NOMO-1 treated with DMSO at 0.1 percent for 48 hours (cell line): ENCODE data around the gene FILIP1L.

Source experiments
- DNase-seq: peaks from one replicate; lab custom pipeline; 2025; ENCODE audit not compliant: unreplicated experiment; lab: John Stamatoyannopoulos, UW

The FILIP1L gene

DNA sequence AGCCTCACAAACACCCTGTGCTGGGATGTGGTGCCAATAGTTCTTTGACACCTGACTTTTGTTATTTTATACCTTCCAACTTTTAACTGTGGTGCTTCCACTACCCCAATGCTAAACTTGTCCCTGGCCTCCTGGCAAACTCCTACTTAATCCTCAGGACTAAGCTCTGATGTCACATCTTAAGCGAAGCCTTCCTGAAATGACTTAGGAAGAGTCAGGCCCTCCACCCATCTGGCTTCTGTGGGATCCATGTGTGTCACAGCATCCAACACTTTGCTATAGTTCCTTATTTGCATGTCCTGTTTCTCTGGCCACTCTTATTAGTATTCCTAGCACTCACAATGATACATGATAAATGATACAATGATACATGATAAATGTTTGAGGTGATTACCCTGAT is 133.2 kb downstream of the FILIP1L start:
- no peak for DNase-seq

DNA sequence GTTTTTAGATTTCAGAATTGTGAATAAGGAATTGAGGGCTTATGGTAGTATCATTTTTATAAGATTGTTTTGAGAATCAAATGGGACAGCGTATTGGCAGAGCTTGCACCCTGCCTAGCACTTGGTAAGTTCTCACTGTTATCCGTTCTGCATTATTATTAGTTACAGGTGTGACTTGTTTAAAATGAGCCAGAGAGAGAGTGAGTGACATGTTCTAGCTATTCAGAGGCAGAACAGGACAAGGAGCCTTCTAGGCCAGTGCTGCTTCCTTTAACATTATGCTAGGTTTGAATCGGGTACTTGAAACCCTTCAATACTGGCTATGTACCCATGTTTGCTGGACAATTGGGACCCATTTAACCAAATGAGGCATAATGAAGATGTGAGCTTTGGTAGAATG is 133.7 kb downstream of the FILIP1L start:
- DNase-seq: no peak

DNA sequence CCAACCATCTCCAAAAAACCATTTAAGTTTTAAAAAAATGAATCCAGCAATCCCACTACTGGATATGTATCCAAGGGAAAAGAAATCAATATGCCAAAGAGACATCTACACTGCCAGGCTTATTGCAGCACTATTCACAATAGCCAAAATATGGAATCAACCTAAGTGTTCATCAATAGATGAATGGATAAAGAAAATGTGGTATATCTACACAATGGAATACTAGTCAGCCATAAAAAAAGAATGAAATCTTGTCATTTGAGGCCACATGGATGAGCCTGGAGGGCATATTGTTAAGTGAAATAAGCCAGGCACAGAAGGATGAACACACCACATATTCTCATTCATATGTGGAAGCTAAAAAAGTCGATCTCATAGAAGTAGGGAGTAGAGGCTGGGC is 136.1 kb downstream of the FILIP1L start:
- no peak for DNase-seq

DNA sequence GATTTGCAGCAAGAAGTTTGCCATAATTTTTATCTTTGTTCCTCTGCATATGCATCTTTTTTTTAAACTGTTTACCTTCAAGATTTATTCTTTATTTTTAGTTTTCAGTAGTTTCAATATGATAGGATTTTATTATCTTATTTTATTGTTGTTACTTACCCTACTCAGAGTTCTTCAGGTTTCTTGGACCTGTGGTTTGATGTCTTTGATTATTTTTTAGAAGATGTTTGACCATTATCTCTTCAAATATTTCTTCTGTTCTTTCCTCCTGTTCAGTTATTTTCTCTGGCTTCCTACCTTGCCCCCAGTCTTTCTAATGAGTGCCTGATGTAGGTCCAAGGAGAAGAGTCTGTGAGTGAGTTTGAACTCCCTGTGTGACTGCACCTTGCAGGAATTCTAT is 137.7 kb downstream of the FILIP1L start:
- no peak for DNase-seq

DNA sequence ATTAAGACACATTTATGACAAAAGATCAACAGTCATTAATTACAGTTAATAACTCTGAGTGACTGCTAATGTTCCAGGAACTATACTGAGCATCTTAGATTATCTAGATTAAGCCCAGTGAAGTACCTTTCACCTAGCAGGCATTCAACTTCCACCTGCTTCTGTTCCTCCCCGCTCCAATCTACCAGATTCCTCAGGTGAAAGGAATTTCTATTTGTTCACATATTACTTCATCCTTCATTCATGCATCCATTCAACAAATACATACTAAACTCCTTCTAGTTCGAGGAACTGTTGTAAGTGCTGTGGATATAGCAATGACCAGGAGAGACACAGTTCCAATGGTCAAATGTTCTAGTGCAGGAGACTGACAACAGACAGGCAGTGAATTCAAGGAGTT is 139.3 kb downstream of the FILIP1L start:
- no peak for DNase-seq

DNA sequence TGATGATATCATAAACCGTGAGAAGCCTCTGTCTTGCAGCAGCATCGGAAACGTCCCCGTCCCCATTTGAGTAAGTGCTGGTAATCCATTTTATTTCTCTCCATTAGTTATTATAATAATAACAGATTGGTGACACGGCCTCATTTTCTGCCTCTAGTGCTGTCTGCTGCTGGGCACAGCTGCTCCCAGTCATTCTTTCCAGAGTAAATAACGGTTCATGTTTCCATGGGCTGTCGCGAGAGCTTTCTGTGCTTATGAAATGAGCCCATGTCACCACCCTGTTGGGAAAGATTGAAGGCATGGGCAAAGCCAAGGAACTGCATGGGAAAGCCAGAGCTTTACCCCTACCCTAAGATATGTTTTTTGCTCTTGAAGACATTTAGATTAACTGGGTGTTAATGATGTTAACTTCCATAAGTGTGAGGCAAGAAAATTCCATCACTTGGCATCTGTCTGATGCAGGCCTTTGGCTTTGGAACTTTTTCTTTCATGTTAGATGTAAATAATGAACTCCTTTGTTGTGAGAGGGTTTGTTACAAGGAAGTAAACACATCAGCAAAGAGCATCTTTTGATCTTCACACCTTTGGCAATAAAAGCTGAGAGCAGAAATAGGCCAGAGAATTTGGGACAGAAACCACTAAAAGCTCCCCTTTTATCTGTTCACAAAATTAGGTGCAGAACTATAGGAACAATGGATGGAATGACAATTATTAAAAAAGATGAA is 141.8 kb downstream of the FILIP1L start:
- no peak for DNase-seq

DNA sequence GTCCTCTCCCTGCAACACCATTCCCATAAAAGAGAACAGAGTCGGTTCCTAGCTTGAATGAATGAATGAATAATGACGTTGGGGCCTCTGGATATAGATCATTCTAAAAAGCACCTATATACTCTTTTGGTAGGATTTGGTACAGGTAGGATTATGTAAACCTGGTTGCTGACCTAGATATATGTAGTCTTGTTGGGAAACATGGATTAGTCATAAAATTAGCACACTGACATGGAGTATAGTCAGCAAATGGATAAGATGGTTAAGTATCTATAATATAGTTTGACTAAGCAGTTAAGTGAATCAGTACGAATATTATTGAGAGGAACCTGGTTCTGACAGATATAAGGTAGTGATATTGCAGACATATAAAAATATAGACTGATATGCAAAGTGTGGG is 142.5 kb downstream of the FILIP1L start:
- DNase-seq: no peak

DNA sequence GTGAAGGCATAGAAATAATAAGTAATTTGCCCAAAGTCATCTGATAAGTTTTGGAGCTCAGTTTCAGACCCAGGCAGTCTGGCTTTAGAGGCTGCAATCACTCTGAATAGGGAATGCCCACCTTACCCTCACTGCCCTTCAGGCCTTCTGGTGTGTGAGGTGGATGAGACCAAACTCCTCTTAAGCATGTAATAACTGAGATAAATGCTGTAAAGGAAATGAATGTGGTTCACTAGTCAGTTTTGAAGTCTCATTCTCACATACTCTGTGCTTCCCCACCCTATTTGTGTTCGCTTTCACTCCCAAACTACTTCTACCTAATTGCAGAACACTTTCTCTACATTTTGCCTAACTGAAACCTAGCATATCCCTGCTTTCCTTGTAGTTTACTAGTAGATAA is 144.1 kb downstream of the FILIP1L start:
- DNase-seq: no peak

DNA sequence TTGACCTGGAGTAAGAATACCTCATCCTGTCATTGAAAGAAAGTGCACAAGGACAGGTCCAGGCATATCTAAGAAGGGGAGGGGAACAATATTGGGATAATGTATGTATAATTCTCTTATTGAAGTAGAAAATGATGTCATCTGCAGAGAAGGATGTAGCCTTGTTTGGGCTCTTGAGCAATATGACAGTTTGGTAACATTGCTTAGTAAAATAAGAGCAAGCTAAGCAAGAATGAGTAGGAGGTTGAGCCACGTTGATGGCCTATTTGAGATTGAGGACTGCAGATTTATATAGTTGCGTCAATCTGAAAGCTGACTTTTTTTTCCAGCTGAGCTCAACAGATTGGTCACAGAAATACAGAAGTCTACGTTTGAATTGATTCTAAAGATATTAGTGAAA is 145.2 kb downstream of the FILIP1L start:
- DNase-seq: peak; percentile 42

DNA sequence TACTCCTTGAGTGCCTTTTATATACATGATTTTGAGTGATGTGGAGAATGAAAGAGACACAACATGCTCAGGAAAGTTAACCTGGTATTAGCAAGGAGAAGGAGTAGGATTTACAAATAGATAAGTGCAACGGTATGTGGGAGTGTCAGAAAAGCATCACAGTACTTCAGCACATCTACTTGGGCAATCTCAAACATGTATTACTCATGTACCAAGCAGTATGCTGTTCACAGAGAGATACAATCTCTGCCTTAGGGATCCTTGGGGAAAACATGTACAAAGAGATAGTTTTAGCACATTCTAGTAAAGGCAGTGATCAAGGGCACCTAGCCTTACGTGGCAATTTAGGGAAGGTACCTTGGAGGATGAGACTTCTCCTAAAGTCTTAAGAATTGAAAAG is 146.5 kb downstream of the FILIP1L start:
- no peak for DNase-seq

DNA sequence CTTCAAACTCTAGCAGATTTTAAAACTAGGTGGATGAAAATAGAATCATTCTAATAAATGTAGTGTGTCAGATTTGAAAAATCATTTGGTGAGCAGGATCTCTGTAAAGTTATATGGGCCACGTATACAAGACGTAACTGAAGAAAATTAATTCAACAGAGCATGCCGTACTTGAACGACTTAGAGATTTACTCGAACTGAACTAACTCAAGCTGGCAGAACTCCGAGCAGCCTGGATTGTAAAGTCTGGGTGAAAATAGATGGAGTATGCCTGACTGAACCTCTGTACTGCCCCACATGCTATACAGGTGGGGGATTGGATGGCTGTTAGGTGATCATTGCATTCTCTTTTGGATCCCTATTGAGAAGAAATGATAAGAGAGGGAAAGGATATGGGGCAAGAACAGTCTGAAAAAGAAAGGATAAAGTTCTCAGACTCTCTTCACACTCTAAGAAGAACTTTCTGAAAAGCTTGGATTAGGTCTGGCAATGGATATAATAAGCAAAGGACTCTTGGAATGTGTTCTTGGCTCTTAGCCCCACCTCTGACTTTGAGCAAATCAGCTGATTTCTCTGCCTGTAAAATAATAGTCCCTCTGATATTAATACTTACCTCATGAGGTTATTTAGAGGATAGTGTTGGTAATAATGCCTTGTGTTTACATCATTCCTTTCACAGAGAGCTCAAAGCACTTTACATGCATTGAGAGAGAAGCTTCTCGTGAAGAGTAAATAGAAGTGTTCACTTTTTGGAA is 147.5 kb downstream of the FILIP1L start:
- no peak for DNase-seq

DNA sequence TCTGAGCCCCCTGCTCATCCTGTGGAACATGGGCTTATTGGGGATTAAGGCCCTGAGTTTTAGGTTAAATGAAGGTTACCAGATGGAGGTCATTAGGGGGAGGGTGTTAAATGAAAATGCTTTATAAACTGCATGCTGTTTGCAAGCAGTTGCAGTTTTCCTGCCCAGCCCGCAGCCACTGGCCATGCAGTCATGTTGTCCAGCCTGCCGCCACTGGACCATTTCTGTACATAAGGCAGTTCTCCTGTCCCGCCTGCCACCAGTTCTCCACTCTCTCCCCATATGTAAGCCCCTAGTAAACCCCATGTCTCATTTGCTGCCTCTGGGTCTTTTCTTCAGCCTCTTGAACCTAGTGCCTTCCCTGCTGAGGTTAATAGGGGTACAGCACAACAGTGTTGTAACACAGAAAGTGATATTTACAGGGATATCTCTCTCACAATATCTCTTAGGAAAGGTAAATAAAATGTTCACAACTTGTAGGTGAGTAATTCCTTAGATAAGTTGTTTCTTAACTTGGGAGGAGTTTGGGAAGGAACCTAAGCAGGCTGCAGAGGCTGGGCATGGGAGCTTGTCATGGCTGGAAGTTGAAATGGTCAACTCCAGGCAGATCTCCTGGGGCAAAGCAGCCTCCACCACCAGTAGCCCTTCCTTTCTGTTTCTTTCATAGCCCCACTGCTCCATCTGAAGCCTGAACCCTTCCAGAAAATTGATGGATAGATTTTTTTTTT is 148.5 kb downstream of the FILIP1L start:
- DNase-seq: no peak

DNA sequence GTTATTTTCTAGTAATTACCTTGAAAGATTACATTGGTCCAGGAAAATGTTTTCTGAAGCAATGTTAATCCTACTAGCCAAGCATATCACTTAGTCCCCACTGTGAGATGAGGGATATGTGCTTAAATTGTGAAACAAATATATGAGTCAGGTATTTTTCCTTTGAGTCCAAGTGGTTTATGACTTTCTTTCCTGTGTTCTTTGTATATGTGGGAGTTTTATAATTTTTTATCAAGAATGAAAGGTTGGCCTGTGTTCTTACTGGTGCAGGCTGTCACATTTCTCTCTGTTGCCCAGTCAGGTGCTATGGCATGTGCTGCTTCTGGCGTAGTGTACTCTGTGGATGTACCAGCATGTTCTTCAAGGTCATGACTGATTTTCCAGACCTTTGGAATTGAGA is 149.2 kb downstream of the FILIP1L start:
- DNase-seq: no peak

DNA sequence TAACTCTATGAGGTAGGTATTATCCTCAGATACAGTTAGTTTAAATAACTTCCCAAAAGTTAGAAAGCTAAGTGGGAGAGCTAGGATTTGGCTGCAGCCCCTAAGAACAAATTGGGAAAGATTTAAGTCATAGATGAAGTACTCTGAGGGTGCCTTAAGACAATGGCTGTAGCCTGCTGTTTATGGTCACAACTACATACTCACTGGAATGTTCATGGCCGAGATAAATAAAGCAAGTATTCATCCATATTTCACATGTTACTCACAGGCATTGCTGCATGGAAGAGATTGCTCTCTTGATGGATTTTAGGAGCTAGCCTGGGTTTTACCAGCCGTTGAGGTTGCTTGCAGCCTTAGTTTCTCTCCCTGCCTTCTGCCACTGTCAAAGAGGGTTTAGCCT is 151.6 kb downstream of the FILIP1L start:
- DNase-seq: no peak

DNA sequence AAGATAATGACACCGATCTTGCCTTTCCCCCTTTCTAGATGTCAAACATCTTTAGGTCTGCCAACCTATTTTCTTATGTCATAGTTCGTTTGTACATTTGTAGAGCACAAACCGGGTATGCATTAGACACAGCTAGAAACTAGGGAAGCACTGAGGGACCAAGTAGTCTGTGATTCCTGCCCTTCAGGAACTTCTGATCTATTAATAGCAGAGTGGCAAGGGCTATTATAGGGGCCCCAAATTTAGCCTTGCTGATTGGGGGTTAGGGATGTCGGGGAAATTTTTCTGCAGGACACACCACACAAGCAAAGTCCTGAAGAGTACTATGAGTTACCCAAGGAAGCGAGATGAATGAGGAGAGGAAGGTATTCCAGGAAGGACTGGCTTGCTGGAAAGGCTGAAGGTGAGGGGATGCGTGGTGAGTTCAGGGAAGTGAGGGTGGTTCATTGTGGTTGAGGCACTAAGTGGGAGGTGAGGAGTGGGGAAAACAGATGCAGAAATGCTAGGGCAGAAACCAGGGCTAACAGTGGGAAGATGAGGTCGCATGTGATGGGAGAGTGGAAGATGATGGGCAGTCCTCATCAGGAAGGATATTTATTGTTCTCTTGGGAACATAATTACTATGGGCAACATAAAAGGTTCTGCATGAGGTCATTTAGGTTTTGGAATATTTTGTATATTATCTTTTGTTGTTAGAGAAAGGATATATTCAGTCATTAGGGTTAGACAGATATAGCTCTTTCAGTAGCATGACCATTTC is 152.4 kb downstream of the FILIP1L start:
- DNase-seq: no peak

DNA sequence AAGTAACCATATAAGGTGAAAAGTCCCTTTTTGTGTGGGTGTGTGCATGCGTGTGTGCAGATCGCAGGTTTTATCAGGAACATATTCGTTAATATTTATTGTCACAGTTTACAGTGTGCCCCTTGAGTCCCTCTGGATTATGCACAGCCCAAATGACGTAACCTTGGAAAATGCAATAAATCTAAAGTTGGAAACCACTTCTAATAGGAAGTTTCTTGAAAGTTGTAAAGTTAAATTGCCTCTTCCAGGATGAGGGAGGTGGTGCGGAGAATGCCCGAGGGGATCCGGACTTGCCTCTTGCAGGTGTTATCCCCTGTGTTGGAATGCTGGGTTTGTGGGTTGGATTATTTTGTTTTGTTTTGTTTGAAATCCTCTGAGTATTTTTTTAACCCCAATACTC is 153.4 kb downstream of the FILIP1L start:
- DNase-seq: no peak

DNA sequence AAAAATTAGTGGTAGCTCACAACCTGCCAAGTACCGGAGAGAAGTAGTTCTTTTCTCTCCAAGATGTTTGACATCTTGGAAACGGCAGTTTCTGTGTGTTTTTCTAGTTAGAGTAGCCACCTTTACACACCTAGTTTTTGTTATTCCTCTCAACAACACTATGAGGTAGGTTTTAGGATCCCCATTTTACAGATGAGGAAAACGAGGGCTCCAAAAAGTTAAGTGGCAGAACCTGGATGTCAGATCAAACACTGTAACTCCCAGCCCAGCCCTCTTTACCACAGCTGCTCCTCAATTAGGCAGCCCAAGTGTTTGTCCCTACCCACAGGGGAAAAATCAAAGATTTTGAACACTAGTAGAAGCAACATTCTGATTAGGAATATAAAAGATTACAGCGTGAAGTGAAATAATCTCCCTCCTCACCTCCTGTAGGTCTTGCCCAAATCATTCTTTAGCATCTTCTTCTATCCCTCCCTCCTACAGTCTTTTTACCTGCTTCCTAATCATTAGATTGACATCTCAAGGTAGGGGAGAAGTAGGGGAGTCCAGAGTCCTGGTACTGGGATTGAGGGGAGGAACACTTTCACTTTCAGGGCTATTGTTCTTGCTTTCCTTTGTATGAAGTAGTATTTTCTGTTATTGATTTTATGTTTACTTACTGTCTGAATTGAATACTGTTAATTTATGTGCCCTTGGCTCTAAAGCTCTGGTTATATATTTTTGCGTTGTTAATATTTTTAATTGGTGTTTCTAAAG is 154.0 kb downstream of the FILIP1L start:
- DNase-seq: no peak

DNA sequence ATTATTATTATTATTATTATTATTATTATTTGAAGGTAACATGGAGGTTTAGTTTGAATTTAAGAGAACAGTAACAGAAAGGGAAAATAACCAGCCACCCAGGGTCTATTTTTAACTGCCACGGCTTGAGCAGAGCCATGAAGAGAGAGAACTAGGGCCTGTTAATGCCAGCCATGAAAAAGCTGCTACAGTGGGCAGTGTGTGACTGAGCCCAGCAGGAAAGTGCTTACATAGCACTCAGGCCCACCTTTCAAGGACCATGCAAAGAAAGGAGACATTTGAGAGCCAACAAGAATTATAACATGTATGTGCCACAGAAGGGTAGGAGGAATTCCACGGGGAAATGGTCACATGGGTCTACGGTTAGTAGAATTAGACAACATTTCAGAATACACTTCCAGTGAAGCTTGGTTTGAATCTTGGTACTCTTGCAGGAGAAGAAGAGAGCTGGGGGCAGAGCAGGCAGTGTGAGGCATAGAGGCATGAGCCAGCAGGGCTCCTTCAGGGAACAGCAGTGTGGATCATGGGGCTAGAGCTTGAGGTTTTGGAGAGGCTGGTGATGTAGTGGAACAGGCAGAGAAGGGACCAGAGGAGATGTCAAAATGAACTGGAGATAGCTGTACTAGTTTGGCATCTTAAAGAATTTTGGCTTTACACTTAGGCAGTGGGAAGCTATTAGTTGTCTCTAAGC is 155.9 kb downstream of the FILIP1L start:
- DNase-seq: no peak

DNA sequence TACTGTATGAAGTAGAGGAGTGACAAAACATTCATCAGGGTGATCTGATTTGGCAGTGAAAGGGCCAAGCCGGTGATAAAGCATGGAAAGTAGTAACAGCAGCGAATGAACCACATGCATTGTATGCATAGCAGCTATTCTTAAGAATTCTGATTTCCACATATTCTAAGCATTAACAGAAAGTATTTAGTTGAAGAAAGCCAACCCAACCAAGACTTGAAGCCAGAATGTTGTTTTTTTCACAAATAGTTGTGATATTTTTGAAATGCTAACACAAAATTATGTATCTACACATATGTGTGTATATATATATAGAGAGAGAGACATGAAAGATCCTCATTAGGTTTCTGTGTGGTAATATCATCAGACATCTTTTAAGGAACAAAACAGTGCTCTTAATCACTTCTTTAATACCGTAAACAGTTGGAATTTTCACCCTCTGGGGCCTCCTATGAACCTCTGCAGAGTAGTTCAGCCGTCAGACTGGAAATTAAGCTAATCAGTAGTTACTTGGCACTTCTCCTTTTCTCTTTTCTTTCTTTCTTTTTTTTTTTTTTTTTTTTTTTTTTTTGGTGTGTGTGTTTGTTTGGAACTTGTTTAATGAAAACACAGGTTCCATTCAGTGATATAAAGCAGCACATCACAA is 157.0 kb downstream of the FILIP1L start:
- DNase-seq: peak; percentile 66
